Activated naive CD4-positive, alpha-beta T cell treated with anti-CD3 and anti-CD28 coated beads, Interleukin-2, amount 50 U/mL, for 72 hours (primary cell): ENCODE data around the gene ARG2. TPM values are rescaled to one million over a fixed set of nuclear protein-coding genes. Genes with fewer than 3 reads are reported as not detected.
A peak's percentile ranks its signal among the peaks of the same experiment; 100 is the strongest.

Experiments used
- ATAC-seq, 2 donors: fragments of 150-1000 bp; cut with Tn5 transposase; 2 replicates each; pipeline ENCODE4 v1.10.0; 2021; ENCODE audit warnings: mild to moderate bottlenecking in 2 of 2, moderate library complexity in 2 of 2
- DNase-seq, 2 donors: peaks; one replicate each; pipeline ENCODE4 v3.0.0; 2021 to 2022; ENCODE audit warnings: low spot score in 2 of 2
- H3K27ac Mint-ChIP-seq, 2 donors: one replicate each; pipeline ENCODE4 v1.8.0; 2022; ENCODE audit warnings: mild to moderate bottlenecking in 2 of 2, mixed read lengths in 2 of 2
- H3K36me3 Mint-ChIP-seq, 2 donors: one replicate each; pipeline ENCODE4 v1.8.0; 2022; ENCODE audit warnings: mixed read lengths in 2 of 2
- H3K9me3 Mint-ChIP-seq, 2 donors: one replicate each; pipeline ENCODE4 v1.8.0; 2022; ENCODE audit warnings: mixed read lengths in 2 of 2
- total RNA-seq, 2 donors: library from RNA; stranded (reverse); gene quantifications; one replicate each; pipeline ENCODE4 v1.2.3, GENCODE V29; 2022

The ARG2 gene
- total RNA-seq, 2 donors from 2014 or later = 22.4 to 41.5 TPM

DNA sequence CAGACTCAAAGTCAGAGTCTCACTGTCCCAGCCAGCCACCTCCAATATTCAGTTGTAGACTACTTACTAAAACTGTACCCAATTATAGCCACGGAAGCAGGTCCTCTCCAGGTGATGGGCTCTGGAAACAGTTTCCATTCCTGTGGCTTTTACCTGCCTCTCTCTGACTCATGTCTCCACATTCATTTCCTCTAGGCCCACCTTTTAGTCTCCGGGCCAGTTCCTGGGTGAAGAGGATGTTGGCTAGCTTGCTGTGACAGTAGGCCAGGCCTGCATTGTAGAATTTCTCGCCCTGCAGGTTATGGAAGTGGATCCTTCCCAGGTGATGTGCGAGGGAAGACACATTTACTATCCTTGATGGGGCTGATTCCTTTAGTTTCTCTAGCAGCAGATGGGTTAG is 70.3 kb downstream of the ARG2 start:
- DNase-seq (no peak), ATAC-seq (no peak)
- Mint-ChIP-seq H3K9me3 (no peaks in the 10 kb centered on the region), H3K36me3 (peaks cover 22 to 42% of the 10 kb centered on the region in 2 donors), H3K27ac (peak overlapping the region; percentile 11 to 50)

DNA sequence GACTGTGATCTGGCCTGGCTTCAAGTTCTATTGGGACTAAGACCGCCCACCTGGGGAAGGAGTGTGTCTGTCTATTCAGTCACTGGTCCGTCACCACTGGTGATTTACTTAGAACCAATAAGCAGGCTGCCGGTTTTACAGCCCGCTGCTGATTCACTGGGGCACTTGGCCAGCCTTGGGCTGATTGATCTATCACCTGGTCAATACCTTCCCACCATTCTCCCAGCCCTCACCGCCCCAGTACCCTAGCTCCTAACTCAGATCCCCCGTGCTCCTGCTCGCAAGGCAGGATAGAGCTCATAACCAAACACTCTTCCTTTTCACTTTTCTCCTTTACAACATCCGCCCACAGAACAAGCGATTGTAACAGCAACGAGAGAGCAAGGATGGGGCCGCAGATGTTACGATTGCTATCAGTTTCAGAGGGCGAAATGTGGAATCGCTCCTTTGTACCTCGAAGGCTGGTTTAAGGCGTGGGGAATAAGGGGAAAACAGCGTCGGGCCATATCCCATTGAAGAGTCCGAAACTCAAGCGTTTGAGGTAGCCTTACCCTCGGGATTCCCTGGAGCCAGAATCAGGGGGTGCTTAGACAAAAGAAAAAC is 75.2 kb downstream of the ARG2 start:
- Mint-ChIP-seq H3K27ac (peak overlapping the region; percentile 93 to 96), H3K36me3 (peaks cover 6 to 14% of the 10 kb centered on the region in 2 donors)
- peak; percentile 92 to 95 for ATAC-seq

DNA sequence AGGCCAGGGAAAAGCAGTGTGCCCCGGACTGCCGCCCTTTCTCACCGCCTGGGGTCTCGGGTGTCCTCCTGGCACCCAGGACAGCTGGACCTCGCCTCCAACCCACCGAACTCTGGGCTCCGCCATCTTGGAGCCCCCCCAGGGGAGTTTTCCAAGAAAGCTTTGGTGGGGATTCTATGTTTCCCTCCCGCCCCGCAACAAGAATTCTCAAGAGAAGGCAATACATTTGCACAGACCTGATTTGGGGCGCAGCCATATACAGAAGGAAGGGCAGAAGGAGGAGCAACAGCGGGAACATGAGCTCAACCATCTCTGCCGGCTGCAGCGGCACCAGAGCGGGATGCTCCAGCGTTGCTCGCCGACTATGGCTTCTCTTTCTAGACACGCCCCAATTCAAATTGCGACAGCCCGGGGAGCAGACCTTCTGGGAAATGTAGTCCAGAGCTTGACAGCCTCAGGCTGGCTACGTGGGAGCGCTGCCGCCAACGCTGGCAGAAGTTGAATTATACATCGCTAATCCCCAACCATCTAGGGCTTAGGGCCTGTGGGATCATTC is 75.8 kb downstream of the ARG2 start, which contains the start of gene RDH11:
TSS of gene RDH11 (minus strand) at position 371 of the 556 bp plus-strand sequence. CDS start at position 310, 61 bp downstream.
- Mint-ChIP-seq H3K27ac (peak within 1 kb of the TSS; percentile 93 to 96), H3K9me3 (no peaks in the 10 kb centered on the region), H3K36me3 (peaks cover under 1 to 14% of the 10 kb centered on the region in 2 donors)
- DNase-seq (peak; percentile 78 to 82), ATAC-seq (peak; percentile 78 to 86)

More for the DNA sequence above, 75.2 kb downstream of the ARG2 start:
- DNase-seq = peak; percentile 74 to 83
- H3K9me3 Mint-ChIP-seq = no peaks in the 10 kb centered on the region

DNA sequence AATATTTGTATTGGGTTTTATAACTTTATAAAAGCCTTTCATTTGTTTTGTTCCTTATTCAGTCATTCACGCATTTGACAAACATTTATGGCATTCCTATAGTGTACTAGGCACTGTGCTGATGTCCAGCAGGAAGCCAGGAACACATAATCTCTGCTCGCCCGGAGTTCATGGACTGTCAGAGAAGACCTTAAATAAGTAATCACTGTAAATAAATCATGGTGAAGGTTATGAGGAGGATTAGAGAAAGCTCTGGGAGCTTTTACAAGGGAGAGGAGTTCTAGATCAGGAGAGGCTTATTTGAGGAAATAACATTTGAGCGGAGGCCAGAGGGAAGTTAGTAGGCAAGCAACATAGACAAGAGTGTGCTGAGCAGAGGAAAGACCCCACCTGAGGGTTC is 77.3 kb downstream of the ARG2 start:
- H3K27ac Mint-ChIP-seq = peak overlapping the region in 1 of 2 donors; percentile 93
- ATAC-seq = no peak
- no peaks in the 10 kb centered on the region for H3K9me3 Mint-ChIP-seq

DNA sequence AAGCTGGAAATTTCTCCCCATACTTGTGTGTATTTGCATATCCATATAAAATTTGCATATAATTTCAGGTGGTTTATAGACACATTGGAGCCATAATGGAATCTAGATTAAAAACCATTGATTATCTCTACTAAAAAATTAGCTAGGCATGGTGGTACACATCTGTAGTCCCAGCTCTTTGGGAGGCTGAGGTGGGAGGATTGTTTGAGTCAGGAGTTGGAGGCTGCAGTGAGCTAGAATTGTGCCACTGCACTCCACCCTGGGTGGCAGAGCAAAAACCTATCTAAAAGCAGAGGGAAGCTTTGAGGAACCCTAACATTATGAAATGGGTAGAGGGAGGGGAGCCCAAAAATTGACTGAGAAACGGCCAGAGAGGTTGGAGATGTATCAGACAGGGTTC is 78.5 kb downstream of the ARG2 start:
- ATAC-seq (no peak), DNase-seq (no peak)
- Mint-ChIP-seq H3K36me3 (no peaks in the 10 kb centered on the region), H3K27ac (no peak overlapping the region), H3K9me3 (no peaks in the 10 kb centered on the region)

More for the DNA sequence above, 77.3 kb downstream of the ARG2 start:
- no peak for DNase-seq
- peaks cover 0 to 5% of the 10 kb centered on the region in 2 donors for H3K36me3 Mint-ChIP-seq

Other genes starting within 250 kb of the ARG2 start
- gene PLEK2, start 207.8 kb upstream of the ARG2 start, total RNA-seq = 1 to 10 TPM; 3.3 to 6.5 TPM
- gene TMEM229B, start 131.2 kb upstream of the ARG2 start, total RNA-seq = 1 to 10 TPM in 1 of 2 donors, under 1 TPM in 1; 0.93 to 1.0 TPM
- 1 to 10 TPM; 1.1 to 9.1 TPM for gene PLEKHH1, start 86.6 kb upstream of the ARG2 start, total RNA-seq
- gene PIGH, start 19.7 kb upstream of the ARG2 start, total RNA-seq = 10 to 100 TPM; 15.6 to 27.6 TPM
- 10 to 100 TPM; 24.7 to 71.1 TPM for gene VTI1B, start 54.7 kb downstream of the ARG2 start, total RNA-seq
- 10 to 100 TPM; 41.5 to 54.6 TPM for gene RDH11, start 75.8 kb downstream of the ARG2 start, total RNA-seq
- gene RDH12, start 82.0 kb downstream of the ARG2 start, total RNA-seq = not detected
- 10 to 100 TPM; 19.3 to 23.5 TPM for gene ZFYVE26, start 196.7 kb downstream of the ARG2 start, total RNA-seq
- gene RAD51B, start 199.9 kb downstream of the ARG2 start, total RNA-seq = 10 to 100 TPM; 36.5 to 53.0 TPM